Spleen (tissue), 7 donors: ENCODE data around the gene PLXNA2.

ENCODE experiments used
- CTCF ChIP-seq, 11 experiments: fragments of 200-600 bp in 7 of 11; fragments of 450-650 bp in 4 of 11; sonication (generic) in 4 of 11; IDR thresholded peaks in 8 of 11; conservative IDR thresholded peaks in 3 of 11; 1 replicate in 7 of 11; 2 replicates in 4 of 11; pipeline versions ENCODE4 v1.4.0 to v1.8.0; 2016 to 2021; ENCODE audit warnings: antibody characterized with exemption in 11 of 11, inconsistent platforms in 4 of 11, mild to moderate bottlenecking in 1 of 11
- POLR2A ChIP-seq, 3 donors: fragments of 450-650 bp; IDR thresholded peaks; one replicate each; pipeline ENCODE4 v1.5.1; 2017; ENCODE audit warnings: antibody characterized with exemption in 3 of 3, mild to moderate bottlenecking in 1 of 3
- POLR2AphosphoS5 ChIP-seq, 3 donors: sonication (generic); formaldehyde crosslinking; IDR thresholded peaks; one replicate each; pipeline ENCODE4 v1.5.1; 2017; ENCODE audit warnings: antibody characterized with exemption in 3 of 3
- donor health status: DM: no; HTN: no; CAD: no; lungs with moderate emphysema.
- donor health status: DM: no; HTN: no; CAD: no.
- donor health status: DM: no; HTN: no; CAD: no.

- TF ChIP-seq POLR2A (IDR thresholded peaks at IDR 0.05) (no peak), CTCF (IDR thresholded peaks at IDR 0.05 in 8 of 11, conservative IDR thresholded peaks at IDR 0.05 in 3 of 11) (no peak), POLR2AphosphoS5 (IDR thresholded peaks at IDR 0.05) (no peak)
These were observed 212.3 kb downstream of the PLXNA2 start for GRCh38 chr1:208031932-208032320.
